ENCODE measurements around the gene IFIT3. TPM values are rescaled to one million over a fixed set of nuclear protein-coding genes. Genes with fewer than 3 reads are reported as not detected.

The IFIT3 gene
- total and polyA plus RNA-seq, 2 of the 8 experiments (the other 6 are each of a cell fraction or from before 2014, with no cell fraction given), result 0.12 to 0.84 TPM

DNA sequence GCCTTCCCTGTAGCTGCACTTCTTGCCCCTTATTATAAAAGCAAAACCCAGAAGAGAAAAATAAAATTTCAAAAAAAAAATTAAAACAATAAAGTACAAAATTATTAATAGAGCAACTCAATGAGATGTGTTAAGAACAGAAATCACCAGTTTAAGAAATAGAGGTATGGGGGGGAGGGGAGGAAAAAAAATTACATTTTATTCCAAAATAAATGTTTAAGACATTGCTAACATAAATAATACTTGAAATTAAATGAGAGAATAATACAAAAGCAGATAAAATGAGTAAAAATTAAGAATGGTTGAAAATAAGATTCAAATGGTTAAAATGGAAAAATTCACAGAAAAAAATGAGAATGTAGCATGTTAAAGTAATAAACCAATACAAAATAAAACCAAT lies 22.9 kb upstream of the IFIT3 start:
- Histone ChIP-seq H3K4me3 (ENCODE audit: extremely low read depth in 1 of 4, insufficient read depth in 2 of 4, low read depth in 3 of 4, low read length in 4 of 4) (no peak overlapping the region), H2AK5ac (ENCODE audit: low read depth, low read length) (no peak overlapping the region), H3K9ac (replicated peaks in 1 of 4; ENCODE audit: extremely low read depth in 1 of 4, low read depth in 3 of 4, low read length in 3 of 4) (no peak overlapping the region), H3K79me2 (ENCODE audit: control insufficient read depth in 1 of 2, insufficient read depth in 2 of 2, low read length in 2 of 2) (no peaks in the 10 kb centered on the region), H2BK12ac (ENCODE audit: low read depth, low read length) (no peak overlapping the region), H2BK5ac (ENCODE audit: low read depth, low read length) (no peak overlapping the region), H4K5ac (ENCODE audit: insufficient read length, low read depth, low read length) (no peak overlapping the region), H3K4me1 (replicated peaks in 1 of 4; ENCODE audit: control insufficient read depth in 3 of 4, insufficient read depth in 4 of 4, low read length in 3 of 4) (peaks cover 0 to 3% (median 1%) of the 10 kb centered on the region in 4 experiments; a peak in 2 of 7 replicates), H3K79me1 (ENCODE audit: low read depth, low read length) (no peaks in the 10 kb centered on the region), H2AFZ (ENCODE audit: low read length) (no peak overlapping the region), H3K56ac (replicated peaks; ENCODE audit: insufficient read length, low read depth, low read length) (no peak overlapping the region), H3K14ac (ENCODE audit: insufficient read length) (no peak overlapping the region), H3K18ac (ENCODE audit: extremely low read depth, low read length) (no peak overlapping the region), H3K27me3 (replicated peaks in 1 of 4; ENCODE audit: control insufficient read depth in 3 of 4, extremely low read depth in 1 of 4, insufficient read depth in 3 of 4, low read length in 3 of 4) (no peaks in the 10 kb centered on the region), H3K23me2 (ENCODE audit: low read depth, low read length) (no peaks in the 10 kb centered on the region), H4K20me1 (replicated peaks in 1 of 2; ENCODE audit: control insufficient read depth in 1 of 2, insufficient read depth in 2 of 2, low read length in 2 of 2) (no peaks in the 10 kb centered on the region), H2BK20ac (ENCODE audit: low read length) (no peak overlapping the region), H3K9me3 (ENCODE audit: insufficient read depth in 2 of 2, low read depth in 1 of 2, low read length in 1 of 2) (no peaks in the 10 kb centered on the region), H4K91ac (replicated peaks; ENCODE audit: insufficient read length, low read length) (no peak overlapping the region), H3K4me2 (ENCODE audit: insufficient read depth in 1 of 2, low read depth in 2 of 2, low read length in 2 of 2) (no peak overlapping the region), H2BK15ac (ENCODE audit: low read length) (no peak overlapping the region), H4K8ac (ENCODE audit: extremely low read depth, insufficient read depth, low read length) (no peak overlapping the region), H3K27ac (ENCODE audit: low read depth, low read length) (no peak overlapping the region), H3K4ac (replicated peaks; ENCODE audit: insufficient read length, low read depth, low read length) (no peak overlapping the region), H3K23ac (ENCODE audit: insufficient read length) (no peak overlapping the region), H3K36me3 (ENCODE audit: control insufficient read depth in 2 of 4, insufficient read depth in 4 of 4, low read length in 3 of 4) (no peaks in the 10 kb centered on the region), H2BK120ac (replicated peaks; ENCODE audit: low read depth, low read length) (no peak overlapping the region)
- DNase-seq (ENCODE audit: low read depth in 1 of 2, low spot score in 2 of 2) (no peak), FAIRE-seq (no peak)
- CTCF ChIA-PET (ENCODE audit: partially characterized antibody), result interaction anchor here (1.7 to 9.9 kb wide), 2 partner anchors 11 to 65 kb away, joined by 6 to 60 read pairs; no protein-coding TSS in a partner anchor
- no peak for TF ChIP-seq TAF1 (IDR thresholded peaks at IDR 0.05; ENCODE audit: low read depth, low read length)
- POLR2A ChIA-PET (ENCODE audit: partially characterized antibody), result interaction anchor here (0.6 kb wide), 1 partner anchor 88 kb away, joined by 3 read pairs; the partner anchor contains the start of gene IFIT1
